Kidney (tissue), 14 donors: ENCODE data around the gene PSMB11. TPM values are rescaled to one million over a fixed set of nuclear protein-coding genes. Genes with fewer than 3 reads are reported as not detected.

Source experiments
- DNase-seq, 5 donors: peaks; one replicate each; pipeline ENCODE4 v3.0.0-alpha.2; 2013 to 2020
- FAIRE-seq: peaks from 2 replicates; lab custom pipeline; 2012; peaks lifted over from hg19 to GRCh38; lab: Jason Lieb, UNC
- H3K27ac ChIP-seq, 2 donors: one replicate each; pipeline ENCODE4 v1.7.0; 2013; ENCODE audit warnings: low read depth in 2 of 2, low read length in 2 of 2, inconsistent platforms in 1 of 2
- H3K27me3 ChIP-seq: one replicate; pipeline ENCODE4 v1.7.1; 2013; ENCODE audit warnings: low read length, inconsistent platforms; ENCODE audit not compliant: control insufficient read depth, insufficient read depth
- H3K36me3 ChIP-seq, 3 donors: one replicate each; pipeline versions ENCODE4 v1.7.0 to v1.7.1; 2013; ENCODE audit warnings: low read length in 3 of 3, control low read depth in 1 of 3, inconsistent platforms in 1 of 3; ENCODE audit not compliant: insufficient read depth in 3 of 3, control insufficient read depth in 2 of 3
- H3K4me1 ChIP-seq, 3 donors: one replicate each; pipeline versions ENCODE4 v1.7.0 to v1.7.1; 2013; ENCODE audit warnings: low read length in 3 of 3, inconsistent platforms in 1 of 3, low read depth in 1 of 3; ENCODE audit not compliant: control insufficient read depth in 2 of 3, insufficient read depth in 2 of 3
- H3K4me3 ChIP-seq, 3 donors: one replicate each; pipeline versions ENCODE4 v1.7.0 to v1.8.1; 2013; ENCODE audit warnings: low read length in 3 of 3, control low read depth in 1 of 3, inconsistent platforms in 1 of 3
- H3K9ac ChIP-seq, 3 donors: one replicate each; pipeline versions ENCODE4 v1.7.0 to v1.7.1; 2013; ENCODE audit warnings: low read length in 3 of 3, control low read depth in 1 of 3, inconsistent platforms in 1 of 3
- H3K9me3 ChIP-seq, 3 donors: one replicate each; pipeline versions ENCODE4 v1.7.0 to v1.7.1; 2013; ENCODE audit warnings: low read length in 3 of 3, control low read depth in 1 of 3, inconsistent platforms in 1 of 3; ENCODE audit not compliant: control insufficient read depth in 2 of 3, insufficient read depth in 1 of 3
- CTCF ChIP-seq: IDR thresholded peaks from 3 replicates; pipeline ENCODE4 v1.5.1; 2012; ENCODE audit warnings: mild to moderate bottlenecking, moderate library complexity, borderline replicate concordance; ENCODE audit not compliant: insufficient read depth; ENCODE audit errors: extremely low read depth
- intact Hi-C: fragments of 100-400 bp; cut with DNase I; formaldehyde crosslinking; loops from one replicate; pipeline ENCODE4 v1.11.1; 2022
- polyA plus RNA-seq: library from polyadenylated mRNA; stranded (reverse); fragments of 350-450 nt; fragmentation: Illumina TruSeq; extraction: RNeasy Lipid Tissue Mini Kit (QIAGEN cat#74804); gene quantifications from one replicate; pipeline ENCODE4 v1.2.3, GENCODE V29; 2014; ENCODE audit warnings: low read depth, low replicate concordance; ENCODE audit not compliant: insufficient read depth
- total RNA-seq: library from RNA; stranded (reverse); fragmentation: NEBNext Ultra II Directional; extraction: Animal tissue kit (Norgen Biotek cat#: 25700); gene quantifications from one replicate; pipeline ENCODE4 v1.2.1, GENCODE V29; 2021
- donor health status: control.
- donor health status: control.
- donor health status: control.
- donor health status: control.
- donor health status: control.
- donor health status: DM: yes; HTN: yes; CAD: no.
- donor health status: Normal renal cell carcinoma (clear cell type).

Gene PSMB11
- total and polyA plus RNA-seq, 2 donors from 2014 or later: not detected

GRCh38 chr14:22995889-22996625 lies 46.0 kb upstream of the PSMB11 start:
- intact Hi-C loops: no loop called here
- FAIRE-seq: no peak
- DNase-seq: no peak

GRCh38 chr14:22996768-22997654 lies 45.0 kb upstream of the PSMB11 start:
- no peak for FAIRE-seq

More at GRCh38 chr14:22995889-22996625, 46.0 kb upstream of the PSMB11 start:
- no peak overlapping the region for H3K27ac ChIP-seq
- no peaks in the 10 kb centered on the region for H3K36me3 ChIP-seq
- H3K9ac ChIP-seq: no peak overlapping the region
- no peaks in the 10 kb centered on the region for H3K9me3 ChIP-seq
- H3K4me3 ChIP-seq: no peak overlapping the region
- TF ChIP-seq CTCF: no peak
- peaks cover 0 to 6% (median 4%) of the 10 kb centered on the region in 3 donors for H3K4me1 ChIP-seq
- no peaks in the 10 kb centered on the region for H3K27me3 ChIP-seq

GRCh38 chr14:22997676-22998323 lies 44.2 kb upstream of the PSMB11 start:
- Histone ChIP-seq H3K27ac (no peak overlapping the region), H3K27me3 (no peaks in the 10 kb centered on the region), H3K4me3 (no peak overlapping the region), H3K9ac (no peak overlapping the region), H3K9me3 (no peaks in the 10 kb centered on the region), H3K36me3 (no peaks in the 10 kb centered on the region), H3K4me1 (peaks cover 0 to 6% (median 4%) of the 10 kb centered on the region in 3 donors)
- TF ChIP-seq CTCF: no peak
- DNase-seq: no peak
- no peak for FAIRE-seq
- intact Hi-C loops: no loop called here

More at GRCh38 chr14:22996768-22997654, 45.0 kb upstream of the PSMB11 start:
- Histone ChIP-seq H3K27me3 (no peaks in the 10 kb centered on the region), H3K4me3 (no peak overlapping the region), H3K36me3 (no peaks in the 10 kb centered on the region), H3K9me3 (no peaks in the 10 kb centered on the region), H3K4me1 (peaks cover 0 to 6% (median 4%) of the 10 kb centered on the region in 3 donors), H3K27ac (no peak overlapping the region), H3K9ac (no peak overlapping the region)
- DNase-seq: peak in 4 of 5 donors; percentile 89 to 95 (median 92)
- intact Hi-C loops: no loop called here
- TF ChIP-seq CTCF: no peak
